KBM-7 (cell line): ENCODE data around the gene ARPC5.
"Not testable (repeated sequence)": the region's sequence is repeated elsewhere in the genome, so short reads cannot be mapped to it uniquely, and the experiment has no call there.

Experiments used
- DNase-seq: peaks from one replicate; pipeline ENCODE4 v3.0.0-alpha.2; 2015
- in situ Hi-C: fragments of 300-500 bp; cut with MboI; formaldehyde crosslinking; loops from 2 replicates; pipeline ENCODE4 v1.14.3; 2020; ENCODE audit warnings: low sequenced_read_pairs, low pct_unique_long_range_greater_than_20kb, mixed read lengths

Gene ARPC5

GRCh38 chr1:183635606-183636333 is at the start of gene ARPC5:
ARPC5 (minus strand) TSS chr1:183635783; CDS start chr1:183635659, 124 bp downstream.
- in situ Hi-C loops = no loop called here
- peak; percentile 97 for DNase-seq

GRCh38 chr1:183685112-183685713 is 49.6 kb upstream of the ARPC5 start:
- DNase-seq = peak; percentile 65
- in situ Hi-C loops = no loop called here

GRCh38 chr1:183679363-183679762 is 43.8 kb upstream of the ARPC5 start:
- DNase-seq, in situ Hi-C loops: not testable (repeated sequence)

GRCh38 chr1:183678819-183679218 is 43.2 kb upstream of the ARPC5 start:
- in situ Hi-C loops = no loop called here
- DNase-seq = no peak

- in situ Hi-C loops = no loop called here
These were observed 41.1 kb upstream of the ARPC5 start for GRCh38 chr1:183676586-183677189.

GRCh38 chr1:183675883-183676585 is 40.5 kb upstream of the ARPC5 start:
- no peak for DNase-seq
- in situ Hi-C loops = no loop called here

More at GRCh38 chr1:183676586-183677189, 41.1 kb upstream of the ARPC5 start:
- DNase-seq = no peak

GRCh38 chr1:183675381-183675780 is 39.8 kb upstream of the ARPC5 start:
- DNase-seq = no peak
- in situ Hi-C loops = no loop called here

- in situ Hi-C loops = loop anchor here (25.0 kb wide), 1 partner anchor 237 kb away; no protein-coding TSS in a partner anchor
- no peak for DNase-seq
These were observed 39.3 kb upstream of the ARPC5 start for GRCh38 chr1:183674886-183675285.

- in situ Hi-C loops = loop anchor here (25.0 kb wide), 1 partner anchor 238 kb away; no protein-coding TSS in a partner anchor
- no peak for DNase-seq
These were observed 38.8 kb upstream of the ARPC5 start for GRCh38 chr1:183674339-183674738.

- DNase-seq = no peak
- in situ Hi-C loops = loop anchor here (25.0 kb wide), 1 partner anchor 239 kb away; no protein-coding TSS in a partner anchor
These were observed 38.2 kb upstream of the ARPC5 start for GRCh38 chr1:183673605-183674323.

GRCh38 chr1:183670169-183670568 is 34.6 kb upstream of the ARPC5 start:
- in situ Hi-C loops = loop anchor here (25.0 kb wide), 1 partner anchor 242 kb away; no protein-coding TSS in a partner anchor
- DNase-seq = no peak

- in situ Hi-C loops = loop anchor here (25.0 kb wide), 1 partner anchor 256 kb away; no protein-coding TSS in a partner anchor
- no peak for DNase-seq
These were observed 20.8 kb upstream of the ARPC5 start for GRCh38 chr1:183656355-183656754.

GRCh38 chr1:183655562-183656075 is 20.0 kb upstream of the ARPC5 start:
- in situ Hi-C loops = loop anchor here (25.0 kb wide), 1 partner anchor 257 kb away; no protein-coding TSS in a partner anchor
- DNase-seq = peak; percentile 77

GRCh38 chr1:183654706-183655105 is 19.1 kb upstream of the ARPC5 start:
- in situ Hi-C loops = loop anchor here (25.0 kb wide), 1 partner anchor 258 kb away; no protein-coding TSS in a partner anchor
- no peak for DNase-seq

GRCh38 chr1:183653876-183654451 is 18.4 kb upstream of the ARPC5 start:
- DNase-seq = no peak
- in situ Hi-C loops = loop anchor here (25.0 kb wide), 1 partner anchor 258 kb away; no protein-coding TSS in a partner anchor

- in situ Hi-C loops = loop anchor here (25.0 kb wide), 1 partner anchor 259 kb away; no protein-coding TSS in a partner anchor
- no peak for DNase-seq
These were observed 17.8 kb upstream of the ARPC5 start for GRCh38 chr1:183653462-183653794.

GRCh38 chr1:183652547-183653461 is 17.2 kb upstream of the ARPC5 start, which contains the start of gene APOBEC4:
APOBEC4 (minus strand) TSS chr1:183653316; CDS start chr1:183648781, 4,535 bp downstream.
- in situ Hi-C loops = loop anchor here (25.0 kb wide), 1 partner anchor 259 kb away; no protein-coding TSS in a partner anchor
- DNase-seq = no peak
